Measurements from ENCODE around the gene ENTPD2.

DNA sequence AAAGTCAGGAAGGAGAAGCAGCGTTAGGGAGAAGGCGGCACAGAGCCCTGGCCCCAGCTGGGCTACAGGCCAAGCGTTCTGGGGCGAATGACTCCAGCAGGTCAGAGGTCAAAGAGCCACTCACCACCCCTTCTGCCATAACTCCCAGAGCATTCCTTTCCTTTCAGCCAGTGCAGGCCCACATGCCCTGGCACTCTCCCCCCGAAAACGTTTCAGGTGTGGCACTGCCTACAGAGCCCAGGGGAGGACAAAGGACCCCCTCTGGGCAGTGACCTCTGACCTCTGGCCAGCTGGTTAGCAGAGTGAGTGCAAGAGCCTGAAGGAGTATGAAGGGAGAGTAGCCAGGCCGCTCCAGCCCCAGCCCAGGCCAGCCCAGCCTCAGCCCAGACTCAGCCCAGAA lies 30.7 kb downstream of the ENTPD2 start:
- no peak for TF ChIP-seq CTCF (conservative IDR thresholded peaks at IDR 0.05; ENCODE audit: low read depth, low read length)
- TF ChIP-seq POLR2A (IDR thresholded peaks at IDR 0.05; ENCODE audit: low read depth, low read length) = no peak
- TF ChIP-seq USF2 (IDR thresholded peaks at IDR 0.05; ENCODE audit: low read depth, low read length) = no peak
- no peak for TF ChIP-seq CEBPB (IDR thresholded peaks at IDR 0.05; ENCODE audit: low read depth, low read length)
- no peak for TF ChIP-seq SMC3 (IDR thresholded peaks at IDR 0.05; ENCODE audit: low read depth, low read length)

Data from IMR-90 (cell line).